H1 (cell line): Measurements from ENCODE around the gene ANKRD13C. TPM values are rescaled to one million over a fixed set of nuclear protein-coding genes. Genes with fewer than 3 reads are reported as not detected.
A peak's percentile ranks its signal among the peaks of the same experiment; 100 is the strongest.

Experiments
- CTCF ChIA-PET: fragments of 300-600 bp; sonication (Branson Sonifier 250); formaldehyde crosslinking; loops from one replicate; lab custom pipeline; 2021; ENCODE audit not compliant: partially characterized antibody; lab: Charles Lee
- POLR2A ChIA-PET: fragments of 300-600 bp; sonication (Branson Sonifier 250); formaldehyde crosslinking; loops from one replicate; lab custom pipeline; 2021; ENCODE audit warnings: inconsistent platforms; ENCODE audit not compliant: partially characterized antibody; lab: Charles Lee
- DNase-seq, 2 experiments: peaks; one replicate each; pipeline versions ENCODE4 v3.0.0 to v3.0.0-alpha.2; 2010 to 2022; ENCODE audit warnings: low spot score in 2 of 2, low read depth in 1 of 2, mixed read lengths in 1 of 2
- FAIRE-seq: peaks from 2 replicates; lab custom pipeline; 2011; peaks lifted over from hg19 to GRCh38; lab: Jason Lieb, UNC
- H2AFZ ChIP-seq: 2 replicates; pipeline ENCODE4 v1.8.1; 2012; ENCODE audit warnings: low read length, inconsistent platforms
- H2AK5ac ChIP-seq: 2 replicates; pipeline ENCODE4 v1.6.1; 2013; ENCODE audit warnings: low read depth, low read length
- H2BK120ac ChIP-seq: replicated peaks from 2 replicates; pipeline ENCODE3; 2013; ENCODE audit warnings: low read depth, low read length, inconsistent platforms
- H2BK12ac ChIP-seq: 2 replicates; pipeline ENCODE4 v1.6.1; 2013; ENCODE audit warnings: low read depth, low read length
- H2BK15ac ChIP-seq: 2 replicates; pipeline ENCODE4 v1.6.1; 2013; ENCODE audit warnings: low read length
- H2BK20ac ChIP-seq: 2 replicates; pipeline ENCODE4 v1.6.1; 2013; ENCODE audit warnings: low read length
- H2BK5ac ChIP-seq: 2 replicates; pipeline ENCODE4 v1.6.1; 2013; ENCODE audit warnings: low read depth, low read length
- H3K14ac ChIP-seq: 2 replicates; pipeline ENCODE4 v1.6.1; 2013; ENCODE audit warnings: inconsistent platforms; ENCODE audit not compliant: insufficient read length
- H3K18ac ChIP-seq: 2 replicates; pipeline ENCODE4 v1.6.1; 2013; ENCODE audit warnings: low read length; ENCODE audit errors: extremely low read depth
- H3K23ac ChIP-seq: 2 replicates; pipeline ENCODE4 v1.6.1; 2013; ENCODE audit warnings: inconsistent platforms; ENCODE audit not compliant: insufficient read length
- H3K23me2 ChIP-seq: 2 replicates; pipeline ENCODE4 v1.6.1; 2013; ENCODE audit warnings: low read depth, low read length
- H3K27ac ChIP-seq: 2 replicates; pipeline ENCODE4 v1.6.1; 2011; ENCODE audit warnings: low read depth, low read length, inconsistent platforms
- H3K27me3 ChIP-seq, 4 experiments: replicated peaks in 1 of 4; 1 replicate in 1 of 4; 2 replicates in 3 of 4; pipeline versions ENCODE4 v1.6.1 to v1.8.1; 2011 to 2013; ENCODE audit warnings: low read length in 3 of 4, mild to moderate bottlenecking in 3 of 4, inconsistent platforms in 2 of 4, mixed read lengths in 2 of 4, moderate library complexity in 1 of 4; ENCODE audit not compliant: control insufficient read depth in 3 of 4, insufficient read depth in 3 of 4; ENCODE audit errors: extremely low read depth in 1 of 4
- H3K36me3 ChIP-seq, 4 experiments: 2 replicates each; pipeline versions ENCODE4 v1.6.1 to v1.8.1; 2011 to 2013; ENCODE audit warnings: mild to moderate bottlenecking in 4 of 4, low read length in 3 of 4, moderate library complexity in 2 of 4, control low read depth in 1 of 4, inconsistent platforms in 1 of 4; ENCODE audit not compliant: insufficient read depth in 4 of 4, control insufficient read depth in 2 of 4
- H3K4ac ChIP-seq: replicated peaks from 2 replicates; pipeline ENCODE3; 2013; ENCODE audit warnings: low read length, low read depth, mixed read lengths, inconsistent platforms; ENCODE audit not compliant: insufficient read length
- H3K4me1 ChIP-seq, 4 experiments: replicated peaks in 1 of 4; 1 replicate in 1 of 4; 2 replicates in 3 of 4; pipeline versions ENCODE4 v1.6.1 to v1.8.1; 2011 to 2013; ENCODE audit warnings: low read length in 3 of 4, inconsistent platforms in 2 of 4, mixed read lengths in 1 of 4; ENCODE audit not compliant: insufficient read depth in 4 of 4, control insufficient read depth in 3 of 4
- H3K4me2 ChIP-seq, 2 experiments: 2 replicates each; pipeline versions ENCODE4 v1.6.1 to v1.8.1; 2011 to 2013; ENCODE audit warnings: low read depth in 2 of 2, low read length in 2 of 2, control low read depth in 1 of 2, inconsistent platforms in 1 of 2, mild to moderate bottlenecking in 1 of 2; ENCODE audit not compliant: insufficient read depth in 1 of 2
- H3K4me3 ChIP-seq, 4 experiments: fragments of 200-600, 300-600 bp in 1 of 4; sonication (generic), shearing (Covaris generic), sonication (Bioruptor Twin) in 1 of 4; 2 replicates each; pipeline versions ENCODE4 v1.5.1 to v1.8.1; 2011 to 2016; ENCODE audit warnings: low read length in 4 of 4, low read depth in 3 of 4, control low read depth in 2 of 4, inconsistent platforms in 2 of 4, mild to moderate bottlenecking in 2 of 4, mixed read lengths in 1 of 4, moderate library complexity in 1 of 4; ENCODE audit not compliant: insufficient read depth in 2 of 4; ENCODE audit errors: extremely low read depth in 1 of 4
- H3K56ac ChIP-seq: replicated peaks from 2 replicates; pipeline ENCODE3; 2013; ENCODE audit warnings: low read depth, mild to moderate bottlenecking, mixed read lengths, low read length, inconsistent platforms; ENCODE audit not compliant: insufficient read length
- H3K79me1 ChIP-seq: 2 replicates; pipeline ENCODE4 v1.6.1; 2013; ENCODE audit warnings: low read depth, low read length, control low read depth
- H3K79me2 ChIP-seq, 2 experiments: 2 replicates each; pipeline versions ENCODE4 v1.6.1 to v1.8.1; 2012 to 2013; ENCODE audit warnings: low read length in 2 of 2, mild to moderate bottlenecking in 2 of 2, inconsistent platforms in 1 of 2; ENCODE audit not compliant: insufficient read depth in 2 of 2, control insufficient read depth in 1 of 2
- H3K9ac ChIP-seq, 4 experiments: replicated peaks in 1 of 4; 1 replicate in 1 of 4; 2 replicates in 3 of 4; pipeline versions ENCODE4 v1.6.1 to v1.8.1; 2011 to 2013; ENCODE audit warnings: low read depth in 3 of 4, low read length in 3 of 4, control low read depth in 2 of 4, mild to moderate bottlenecking in 2 of 4, moderate library complexity in 2 of 4, inconsistent platforms in 1 of 4; ENCODE audit errors: extremely low read depth in 1 of 4
- H3K9me3 ChIP-seq, 2 experiments: 2 replicates each; pipeline versions ENCODE4 v1.6.1 to v1.8.1; 2012 to 2013; ENCODE audit warnings: mild to moderate bottlenecking in 2 of 2, moderate library complexity in 2 of 2, control low read depth in 1 of 2, inconsistent platforms in 1 of 2, low read depth in 1 of 2, low read length in 1 of 2, mixed read lengths in 1 of 2; ENCODE audit not compliant: insufficient read depth in 2 of 2
- H4K20me1 ChIP-seq, 2 experiments: replicated peaks in 1 of 2; 2 replicates each; pipeline versions ENCODE3 to v1.8.1; 2011 to 2013; ENCODE audit warnings: inconsistent platforms in 2 of 2, low read length in 2 of 2, mild to moderate bottlenecking in 1 of 2; ENCODE audit not compliant: insufficient read depth in 2 of 2, control insufficient read depth in 1 of 2
- H4K5ac ChIP-seq: 2 replicates; pipeline ENCODE4 v1.6.1; 2013; ENCODE audit warnings: low read length, low read depth, mixed read lengths, inconsistent platforms; ENCODE audit not compliant: insufficient read length
- H4K8ac ChIP-seq: 2 replicates; pipeline ENCODE4 v1.8.0; 2013; ENCODE audit warnings: mild to moderate bottlenecking, moderate library complexity, low read length, inconsistent platforms; ENCODE audit not compliant: insufficient read depth; ENCODE audit errors: extremely low read depth
- H4K91ac ChIP-seq: replicated peaks from 2 replicates; pipeline ENCODE3; 2013; ENCODE audit warnings: low read length, mixed read lengths, inconsistent platforms; ENCODE audit not compliant: insufficient read length
- EP300 ChIP-seq, 2 experiments: IDR thresholded peaks; 1 replicate in 1 of 2; 2 replicates in 1 of 2; pipeline ENCODE4 v1.6.1; 2011 to 2012; ENCODE audit warnings: low read depth in 2 of 2, low read length in 2 of 2, mild to moderate bottlenecking in 2 of 2, borderline replicate concordance in 1 of 2, inconsistent platforms in 1 of 2, moderate library complexity in 1 of 2
- KDM1A ChIP-seq: fragments of 200-600, 300-600 bp; sonication (generic); IDR thresholded peaks from 2 replicates; pipeline ENCODE4 v1.7.1; 2016; ENCODE audit warnings: mild to moderate bottlenecking, low read length, borderline replicate concordance
- SAP30 ChIP-seq: fragments of 300-600 bp; sonication (generic); IDR thresholded peaks from 2 replicates; pipeline ENCODE4 v1.7.1; 2012; ENCODE audit warnings: low read length, moderate library complexity, mild to moderate bottlenecking, inconsistent platforms; ENCODE audit not compliant: insufficient read depth, insufficient replicate concordance
- SIN3A ChIP-seq, 2 experiments: IDR thresholded peaks in 1 of 2; conservative IDR thresholded peaks in 1 of 2; 2 replicates each; pipeline ENCODE4 v1.6.1; 2011 to 2012; ENCODE audit warnings: low read length in 2 of 2, improper control_type of control experiment in 1 of 2, low read depth in 1 of 2, mild to moderate bottlenecking in 1 of 2
- whole genome bisulfite sequencing, 2 experiments: shearing (Covaris generic) in 1 of 2; methylation state at CpG; one replicate each; pipeline versions ENCODE4 v1.1.6 to v1.1.7; 2013 to 2015; ENCODE audit warnings: low lambda C conversion rate in 2 of 2, mixed read lengths in 2 of 2, inconsistent platforms in 1 of 2, low coverage in 1 of 2, missing lambda C conversion rate in 1 of 2; ENCODE audit not compliant: insufficient replicate concordance in 2 of 2, insufficient coverage in 1 of 2, insufficient read length in 1 of 2; ENCODE audit errors: extremely low coverage in 1 of 2, missing lambda C conversion rate in 1 of 2; 5-methylcytosine and 5-hydroxymethylcytosine counted together
- polyA plus RNA-seq, 7 experiments: library from polyadenylated mRNA; depleted of rRNA in 3 of 7; stranded (reverse) in 5 of 7; unstranded in 2 of 7; fragments of >200 nt in 5 of 7; fragments of 200-250 nt in 2 of 7; gene quantifications; 1 replicate in 5 of 7; 2 replicates in 1 of 7; 4 replicates in 1 of 7; pipeline versions ENCODE4 v1.2.1 to v1.2.3, GENCODE V29; 2011 to 2013; ENCODE audit warnings: missing spikeins in 2 of 7, mixed read lengths in 2 of 7
- total RNA-seq: library from RNA; stranded (reverse); fragmentation: NEBNext Ultra II Directional; extraction: Animal tissue kit (Norgen Biotek cat#: 25700); gene quantifications from 2 replicates; pipeline ENCODE4 v1.2.1, GENCODE V29; 2021

Gene ANKRD13C
- total and polyA plus RNA-seq, 2 of the 8 experiments (the other 6 are each of a cell fraction or from before 2014, with no cell fraction given): 4.8 to 21.7 TPM

DNA sequence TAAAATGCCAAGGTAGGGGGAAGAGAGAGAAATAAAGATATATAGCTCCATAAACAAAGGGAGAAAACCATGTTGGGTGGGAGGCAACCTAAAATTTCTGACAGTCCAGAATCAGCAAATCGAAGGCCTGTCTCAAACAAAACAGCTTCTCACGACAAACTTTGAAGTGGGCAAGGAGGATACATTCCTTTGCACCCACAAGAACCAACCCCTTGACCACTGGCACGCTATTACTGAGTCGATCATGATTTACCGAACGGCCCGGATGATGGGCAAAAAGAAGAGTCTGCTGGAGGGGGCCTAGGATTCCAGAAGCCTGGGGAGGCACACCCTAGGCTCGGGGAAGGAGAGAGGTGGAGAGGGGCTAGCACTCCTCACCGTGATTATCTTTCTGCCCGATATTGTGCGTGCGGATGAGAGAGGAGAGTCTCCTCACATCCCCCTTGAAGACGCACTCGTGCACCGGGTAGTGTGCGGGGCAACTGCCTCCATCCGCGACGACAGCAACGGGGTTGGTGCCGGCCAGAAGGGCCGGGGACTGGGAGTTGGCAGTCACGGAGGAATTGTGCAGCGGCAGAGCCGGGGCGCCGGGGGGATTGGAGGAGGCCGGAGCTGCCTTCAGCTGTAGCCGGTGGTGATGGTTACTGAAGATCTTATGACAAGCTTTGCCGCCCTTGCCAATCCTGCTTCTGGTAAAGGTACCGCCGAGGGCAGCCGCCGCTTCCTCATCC lies 756 bp downstream of the ANKRD13C start:
- Histone ChIP-seq H4K91ac (no peak overlapping the region), H3K4ac (no peak overlapping the region), H2AFZ (no peak overlapping the region), H3K4me3 (peak overlapping the region; percentile 86 to 97 (median 90)), H3K36me3 (no peaks in the 10 kb centered on the region), H3K9ac (peak overlapping the region; percentile 98 to 99 (median 99)), H3K23ac (no peak overlapping the region), H3K27ac (peak overlapping the region; percentile 98; the same call in 1 of the 2 replicates), H3K79me1 (peaks cover 2% of the 10 kb centered on the region; the same call in 1 of the 2 replicates), H3K56ac (peak overlapping the region; percentile 32), H3K14ac (no peak overlapping the region), H2BK20ac (no peak overlapping the region), H3K79me2 (peaks cover 6 to 55% of the 10 kb centered on the region in 2 experiments), H3K4me2 (peak overlapping the region; percentile 75 to 83), H4K20me1 (peaks cover 2 to 5% of the 10 kb centered on the region in 2 experiments), H2BK12ac (peak overlapping the region; percentile 80; the same call in 1 of the 2 replicates), H3K9me3 (no peaks in the 10 kb centered on the region), H2BK15ac (no peak overlapping the region), H3K23me2 (0 out of 2 replicates have a peak, but pooled peaks cover 7% of the 10 kb centered on the region), H3K27me3 (no peaks in the 10 kb centered on the region), H3K4me1 (no peaks in the 10 kb centered on the region), H4K8ac (peak overlapping the region; percentile 91; the same call in 1 of the 2 replicates), H4K5ac (peak overlapping the region; percentile 97), H2BK120ac (no peak overlapping the region), H2BK5ac (peak overlapping the region; percentile 98), H3K18ac (no peak overlapping the region), H2AK5ac (no peak overlapping the region)
- FAIRE-seq (no peak), DNase-seq (no peak)
- CTCF ChIA-PET: interaction anchor here (1.2 to 2.4 kb wide), 4 partner anchors 14 to 60 kb away, joined by 3 to 8 read pairs (median 6); partner anchors contain the start of gene CTH
- WGBS, 2 experiments: 4% methylated on average over 33 of the region's 34 CpGs; no CpG with 5 or more reads in 1 of the 2 experiments
- TF ChIP-seq KDM1A (no peak), SIN3A (conservative IDR thresholded peaks at IDR 0.05 in 1 of 2, IDR thresholded peaks at IDR 0.05 in 1 of 2; ENCODE audit: low read depth in 1 of 2, low read length in 2 of 2) (0 out of 4 replicates have a peak, but pooled peaks of 1 of the 2 experiments have one; percentile 22), EP300 (IDR thresholded peaks at IDR 0.05; ENCODE audit: borderline replicate concordance in 1 of 2, low read depth in 2 of 2, low read length in 2 of 2) (no peak), SAP30 (peak; percentile 55)
- POLR2A ChIA-PET: interaction anchor here (0.6 to 4.4 kb wide), 32 partner anchors 9 to 187 kb away, joined by 3 to 103 read pairs (median 4); partner anchors contain the start of genes CTH, LRRC40 and SRSF11
